Measurements from ENCODE around the gene KRT15.

The KRT15 gene

DNA sequence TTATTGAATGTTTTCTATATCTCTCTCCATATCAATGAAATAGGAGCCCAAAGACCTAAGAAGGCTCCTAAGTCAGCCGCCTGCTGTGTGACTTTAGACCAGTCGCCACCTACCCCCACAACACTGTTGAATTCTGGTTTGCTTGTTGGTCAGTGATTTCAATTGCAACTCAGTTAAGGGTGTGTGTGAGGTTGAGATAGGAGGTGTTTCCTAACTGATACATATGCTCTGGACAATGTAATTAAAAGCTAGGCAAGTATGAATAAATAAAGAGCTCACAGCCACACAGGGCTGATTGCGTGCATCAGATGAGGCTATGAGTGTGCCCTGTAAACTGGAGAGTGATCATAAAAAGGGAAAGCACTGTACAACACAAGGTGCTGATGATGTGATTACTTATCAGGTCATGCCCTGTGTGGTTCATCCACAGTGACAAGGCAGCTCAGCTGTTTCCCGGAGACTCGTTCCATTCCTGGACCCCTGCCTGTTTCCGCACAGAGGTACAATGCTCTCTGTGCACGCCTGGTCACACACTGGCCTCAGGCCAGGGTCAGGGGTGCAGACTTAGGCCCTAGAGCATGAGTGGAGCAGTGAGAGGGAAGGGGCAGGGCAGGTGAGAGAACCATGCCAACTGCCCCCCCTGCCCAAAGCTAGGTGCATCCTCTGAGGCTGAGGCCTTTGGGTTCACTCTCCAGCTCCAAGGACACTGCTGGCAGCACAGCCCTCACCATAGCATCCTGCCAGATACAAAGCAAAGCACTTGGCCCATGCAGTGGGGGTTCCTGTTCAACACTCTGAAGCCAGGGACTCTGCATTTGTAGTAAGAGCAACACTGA lies 34.5 kb downstream of the KRT15 start:
- DNase-seq (ENCODE audit: low read depth in 1 of 2, low spot score in 1 of 2) = no peak

- no peak for DNase-seq (ENCODE audit: low read depth in 1 of 2, low spot score in 1 of 2)
Measured at GRCh38 chr17:41483531-41483930, 35.2 kb downstream of the KRT15 start.

DNA sequence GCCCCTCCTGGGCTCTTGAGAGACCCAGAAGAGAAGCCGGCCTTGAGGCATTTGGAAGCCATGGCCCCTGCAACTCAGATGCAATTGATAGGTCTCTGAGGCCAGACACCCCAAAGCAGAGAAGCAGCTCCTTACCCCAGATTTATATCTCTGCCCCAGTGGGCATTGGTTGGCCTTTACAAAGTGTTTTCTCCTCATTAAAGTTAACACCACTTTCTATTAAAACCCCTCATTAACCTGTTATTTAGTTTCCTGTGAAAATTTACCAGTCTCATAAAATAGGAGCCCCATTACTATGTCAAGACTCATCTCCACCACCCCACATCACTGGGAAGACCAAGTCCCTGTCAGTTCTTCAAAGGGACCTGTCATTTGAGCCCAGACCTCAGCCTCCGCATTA lies 37.7 kb downstream of the KRT15 start, which contains the start of gene KRT35:
Gene KRT35, minus strand, starts transcription at position 116 of the 400 bp plus-strand sequence. Its CDS starts 54 bp downstream, at position 62.
- DNase-seq (ENCODE audit: low read depth in 1 of 2, low spot score in 1 of 2) = no peak

- no peak for DNase-seq (ENCODE audit: low read depth in 1 of 2, low spot score in 1 of 2)
Measured at GRCh38 chr17:41480581-41480980, 38.1 kb downstream of the KRT15 start.

DNA sequence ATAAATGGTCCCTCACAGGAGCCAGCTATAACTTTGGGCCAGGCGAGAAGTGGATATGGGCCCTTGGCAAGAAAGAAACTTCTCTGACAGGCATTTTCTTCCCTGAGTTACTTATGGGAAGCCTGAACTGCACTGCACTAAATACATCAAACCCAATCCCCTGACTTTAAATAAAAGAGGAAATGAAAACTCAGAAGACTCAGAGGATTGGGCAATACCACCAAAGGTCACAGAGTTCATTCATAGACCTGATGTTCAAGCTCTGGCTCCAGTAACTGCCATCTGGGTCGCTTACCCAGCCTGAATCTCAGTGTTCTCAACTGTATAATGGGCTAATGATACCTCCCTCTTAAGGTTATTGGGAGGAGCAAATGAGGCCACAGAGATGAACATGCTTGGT lies 38.6 kb downstream of the KRT15 start:
- no peak for DNase-seq (ENCODE audit: low read depth in 1 of 2, low spot score in 1 of 2)

DNA sequence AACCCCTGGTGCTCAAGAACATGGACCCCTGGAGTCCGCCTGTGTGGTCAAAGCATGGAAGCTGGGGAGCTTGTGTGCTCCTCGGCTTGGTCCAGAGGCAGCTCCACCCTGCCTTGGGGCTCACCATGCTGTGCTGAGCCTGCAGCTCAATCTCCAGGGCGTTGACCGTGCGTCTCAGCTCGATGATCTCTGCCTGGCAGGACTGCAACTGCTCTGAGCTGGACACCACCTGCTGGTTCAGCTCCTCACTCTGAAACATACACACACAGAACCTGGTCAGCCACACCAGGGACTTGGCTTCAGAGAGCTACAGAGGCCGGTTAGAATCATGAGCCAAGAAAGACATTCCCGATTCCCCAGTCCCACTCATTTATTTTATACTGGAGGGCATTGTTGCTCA lies 40.5 kb downstream of the KRT15 start:
- no peak for DNase-seq (ENCODE audit: low read depth in 1 of 2, low spot score in 1 of 2)

DNA sequence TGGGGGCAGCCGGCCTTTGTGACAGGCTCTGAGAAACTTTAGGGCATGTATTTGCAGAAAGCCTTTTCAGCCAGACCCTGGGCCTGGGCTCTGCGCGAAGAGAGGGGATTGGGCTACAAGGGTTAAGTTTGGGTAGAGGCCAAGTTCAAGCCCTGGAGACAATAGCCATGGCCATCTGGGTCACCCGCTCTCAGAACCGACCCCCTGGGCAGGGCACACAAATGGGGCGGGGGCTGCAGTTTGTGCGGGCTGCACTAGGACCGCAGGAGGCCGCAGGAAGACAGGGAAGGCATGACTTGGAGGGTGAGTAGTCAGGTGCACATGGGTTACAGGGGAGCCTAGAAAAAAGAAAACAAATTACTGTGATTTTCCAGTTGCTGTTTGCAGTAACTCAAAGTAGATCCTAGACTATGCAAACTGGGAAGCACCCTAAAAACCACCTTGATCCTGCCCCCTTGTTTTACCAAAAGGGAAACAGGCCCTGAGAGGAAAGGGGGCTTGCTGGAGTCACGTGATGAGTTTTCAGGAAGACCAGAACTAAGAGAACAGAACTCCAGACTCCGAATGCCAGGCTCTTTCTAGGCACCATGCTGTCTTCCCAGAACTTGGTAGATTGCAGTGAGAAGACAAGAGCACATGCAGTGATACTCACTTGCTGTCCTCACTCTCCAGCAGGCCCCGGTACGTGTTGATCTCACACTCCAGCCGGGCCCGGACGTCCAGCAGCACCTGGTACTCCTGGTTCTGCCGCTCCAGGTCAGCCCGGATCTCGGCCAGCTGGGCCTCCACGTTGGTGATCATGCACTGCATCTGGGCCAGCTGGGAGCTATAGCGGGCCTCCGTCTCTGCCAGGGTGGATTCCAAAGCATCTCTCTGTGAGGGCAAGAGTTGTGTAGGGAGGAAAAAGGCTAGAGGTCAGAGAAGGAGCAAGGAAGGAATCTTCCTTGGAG lies 41.5 kb downstream of the KRT15 start:
- no peak for DNase-seq (ENCODE audit: low read depth in 1 of 2, low spot score in 1 of 2)

GRCh38 chr17:41475421-41475820 lies 43.3 kb downstream of the KRT15 start:
- no peak for DNase-seq (ENCODE audit: low read depth in 1 of 2, low spot score in 1 of 2)

- no peak for DNase-seq (ENCODE audit: low read depth in 1 of 2, low spot score in 1 of 2)
Measured at GRCh38 chr17:41474863-41475262, 43.8 kb downstream of the KRT15 start.

- DNase-seq (ENCODE audit: low read depth in 1 of 2, low spot score in 1 of 2) = no peak
Measured at GRCh38 chr17:41468346-41468745, 50.3 kb downstream of the KRT15 start.

- no peak for DNase-seq (ENCODE audit: low read depth in 1 of 2, low spot score in 1 of 2)
Measured at GRCh38 chr17:41467561-41467960, 51.1 kb downstream of the KRT15 start.

DNA sequence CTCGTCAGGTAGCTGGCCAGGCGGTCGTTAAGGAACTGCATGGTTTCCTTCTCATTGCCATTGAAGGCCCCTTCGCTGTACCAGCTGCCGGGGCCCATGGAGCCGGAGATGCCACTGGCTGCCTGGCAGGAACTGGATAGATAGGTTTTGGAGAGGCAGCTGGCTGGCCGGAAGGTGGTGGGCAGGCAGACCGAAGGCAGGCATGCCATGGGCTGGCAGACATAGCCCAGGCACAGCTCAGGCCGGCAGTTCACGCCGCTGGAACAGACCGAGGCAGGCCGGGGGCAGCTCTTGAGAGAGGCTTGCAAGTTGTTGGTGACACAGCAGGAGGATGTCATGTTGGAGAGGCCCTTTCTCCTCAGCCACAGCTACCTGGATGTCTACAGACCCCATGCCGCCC lies 51.7 kb downstream of the KRT15 start, which contains the start of gene KRT32:
Gene KRT32, minus strand, starts transcription at position 399 of the 400 bp plus-strand sequence. Its CDS starts 61 bp downstream, at position 338.
- no peak for DNase-seq (ENCODE audit: low read depth in 1 of 2, low spot score in 1 of 2)

- no peak for DNase-seq (ENCODE audit: low read depth in 1 of 2, low spot score in 1 of 2)
Measured at GRCh38 chr17:41464682-41465081, 54.0 kb downstream of the KRT15 start.

DNA sequence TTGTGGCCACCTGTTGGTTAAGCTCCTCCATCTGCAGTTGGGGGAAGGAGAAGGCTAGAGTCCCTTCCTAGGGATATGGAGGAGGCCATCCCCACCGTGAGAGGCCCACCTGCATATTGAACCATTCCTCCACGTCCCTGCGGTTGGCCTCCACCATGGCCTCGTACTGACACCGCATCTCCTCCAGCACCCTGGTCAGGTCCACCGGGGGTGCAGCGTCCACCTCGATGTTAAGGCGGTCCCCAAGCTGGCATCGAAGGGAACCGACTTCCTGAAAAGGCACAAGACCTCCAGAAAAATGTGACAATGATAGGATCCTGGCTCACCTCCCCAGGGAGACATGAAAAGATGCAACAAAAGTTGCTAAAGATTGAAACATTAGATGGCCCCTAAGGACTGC lies 54.5 kb downstream of the KRT15 start:
- no peak for DNase-seq (ENCODE audit: low read depth in 1 of 2, low spot score in 1 of 2)

GRCh38 chr17:41463746-41464145 lies 54.9 kb downstream of the KRT15 start:
- DNase-seq (ENCODE audit: low read depth in 1 of 2, low spot score in 1 of 2) = no peak

Measured in activated T-helper 1 cell treated with anti-CD3 and anti-CD28 coated beads, Interleukin-2, amount 50 U/mL, for 16 hours (primary cell).